Liver (tissue), 3 donors: ENCODE data around the gene SAMD1.

Source experiments
- FOXA1 ChIP-seq: IDR thresholded peaks from 2 replicates; pipeline ENCODE4 v1.6.1; 2016; ENCODE audit warnings: antibody characterized with exemption
- GABPA ChIP-seq, 2 donors: IDR thresholded peaks in 1 of 2; conservative IDR thresholded peaks in 1 of 2; 2 replicates each; pipeline ENCODE4 v1.6.1; 2016; ENCODE audit warnings: antibody characterized with exemption in 2 of 2, mild to moderate bottlenecking in 1 of 2, moderate library complexity in 1 of 2
- JUND ChIP-seq, 2 donors: IDR thresholded peaks; 2 replicates each; pipeline ENCODE4 v1.6.1; 2016; ENCODE audit warnings: antibody characterized with exemption in 2 of 2
- NR2F2 ChIP-seq: IDR thresholded peaks from 2 replicates; pipeline ENCODE4 v1.6.1; 2016; ENCODE audit warnings: antibody characterized with exemption
- RXRA ChIP-seq, 2 donors: IDR thresholded peaks; 2 replicates each; pipeline ENCODE4 v1.6.1; 2017 to 2018; ENCODE audit warnings: antibody characterized with exemption in 2 of 2, mild to moderate bottlenecking in 1 of 2
- SP1 ChIP-seq: IDR thresholded peaks from 2 replicates; pipeline ENCODE4 v1.6.1; 2018; ENCODE audit warnings: antibody characterized with exemption, mild to moderate bottlenecking
- TAF1 ChIP-seq: conservative IDR thresholded peaks from 2 replicates; pipeline ENCODE4 v1.6.1; 2016; ENCODE audit warnings: antibody characterized with exemption, mild to moderate bottlenecking
- TF ChIP-seq, protein P1 (sequence below): IDR thresholded peaks from 2 replicates; pipeline ENCODE4 v1.6.1; 2016; ENCODE audit warnings: antibody characterized with exemption, mild to moderate bottlenecking
- TF ChIP-seq, protein P2 (sequence below): fragments of 150-350 bp; IDR thresholded peaks from 2 replicates; pipeline ENCODE4 v1.5.1; 2017; ENCODE audit warnings: improper control_type of control experiment, low read depth, low read length; ENCODE audit not compliant: missing input control
- TF ChIP-seq, protein P3 (sequence below): IDR thresholded peaks from 2 replicates; pipeline ENCODE4 v1.6.1; 2016; ENCODE audit warnings: antibody characterized with exemption
- TF ChIP-seq, protein P4 (sequence below): IDR thresholded peaks from 2 replicates; pipeline ENCODE4 v1.6.1; 2016; ENCODE audit warnings: antibody characterized with exemption
- donor health status: healthy.
- donor health status: healthy.

DNA sequence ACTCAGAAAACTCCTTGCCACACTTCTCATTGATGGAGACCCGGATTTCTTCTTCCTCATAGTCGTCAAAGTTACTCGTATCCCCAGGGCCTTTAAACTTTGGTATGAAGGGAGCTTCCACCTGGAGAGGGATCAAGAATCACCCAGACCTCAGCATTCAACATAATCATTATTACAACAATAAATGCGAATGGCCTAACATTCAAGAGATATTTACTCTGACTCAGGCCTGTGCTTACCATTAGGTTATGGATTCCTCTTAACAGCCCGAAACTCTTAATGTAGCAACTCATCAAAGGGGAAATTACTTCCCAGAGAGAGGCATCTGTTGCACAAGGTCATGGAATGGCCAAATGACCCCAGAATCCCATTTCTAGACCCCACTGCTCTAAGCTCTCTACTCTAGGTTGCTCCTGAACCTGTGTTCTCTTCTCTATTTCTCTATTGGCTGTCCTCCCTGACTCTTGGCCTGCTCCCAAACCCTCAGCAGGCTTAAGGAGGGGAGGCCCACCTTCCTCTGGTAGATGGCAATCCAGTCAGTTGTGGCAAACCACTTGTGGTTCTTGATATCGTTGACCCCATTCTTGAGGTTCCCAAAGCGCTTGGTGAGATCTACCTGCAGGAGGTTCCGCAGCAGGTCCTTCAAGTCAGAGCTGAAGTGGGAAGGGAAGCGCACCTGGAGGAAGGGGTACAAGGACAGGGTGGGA, 2.7 kb upstream of the SAMD1 start:
- TF ChIP-seq, protein P1, sequence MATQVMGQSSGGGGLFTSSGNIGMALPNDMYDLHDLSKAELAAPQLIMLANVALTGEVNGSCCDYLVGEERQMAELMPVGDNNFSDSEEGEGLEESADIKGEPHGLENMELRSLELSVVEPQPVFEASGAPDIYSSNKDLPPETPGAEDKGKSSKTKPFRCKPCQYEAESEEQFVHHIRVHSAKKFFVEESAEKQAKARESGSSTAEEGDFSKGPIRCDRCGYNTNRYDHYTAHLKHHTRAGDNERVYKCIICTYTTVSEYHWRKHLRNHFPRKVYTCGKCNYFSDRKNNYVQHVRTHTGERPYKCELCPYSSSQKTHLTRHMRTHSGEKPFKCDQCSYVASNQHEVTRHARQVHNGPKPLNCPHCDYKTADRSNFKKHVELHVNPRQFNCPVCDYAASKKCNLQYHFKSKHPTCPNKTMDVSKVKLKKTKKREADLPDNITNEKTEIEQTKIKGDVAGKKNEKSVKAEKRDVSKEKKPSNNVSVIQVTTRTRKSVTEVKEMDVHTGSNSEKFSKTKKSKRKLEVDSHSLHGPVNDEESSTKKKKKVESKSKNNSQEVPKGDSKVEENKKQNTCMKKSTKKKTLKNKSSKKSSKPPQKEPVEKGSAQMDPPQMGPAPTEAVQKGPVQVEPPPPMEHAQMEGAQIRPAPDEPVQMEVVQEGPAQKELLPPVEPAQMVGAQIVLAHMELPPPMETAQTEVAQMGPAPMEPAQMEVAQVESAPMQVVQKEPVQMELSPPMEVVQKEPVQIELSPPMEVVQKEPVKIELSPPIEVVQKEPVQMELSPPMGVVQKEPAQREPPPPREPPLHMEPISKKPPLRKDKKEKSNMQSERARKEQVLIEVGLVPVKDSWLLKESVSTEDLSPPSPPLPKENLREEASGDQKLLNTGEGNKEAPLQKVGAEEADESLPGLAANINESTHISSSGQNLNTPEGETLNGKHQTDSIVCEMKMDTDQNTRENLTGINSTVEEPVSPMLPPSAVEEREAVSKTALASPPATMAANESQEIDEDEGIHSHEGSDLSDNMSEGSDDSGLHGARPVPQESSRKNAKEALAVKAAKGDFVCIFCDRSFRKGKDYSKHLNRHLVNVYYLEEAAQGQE = no peak
- TF ChIP-seq GABPA (IDR thresholded peaks at IDR 0.05 in 1 of 2, conservative IDR thresholded peaks at IDR 0.05 in 1 of 2) (no peak), JUND (IDR thresholded peaks at IDR 0.05) (no peak), SP1 (no peak), NR2F2 (no peak), RXRA (IDR thresholded peaks at IDR 0.05) (no peak), TAF1 (no peak), FOXA1 (no peak)
- TF ChIP-seq, protein P2, sequence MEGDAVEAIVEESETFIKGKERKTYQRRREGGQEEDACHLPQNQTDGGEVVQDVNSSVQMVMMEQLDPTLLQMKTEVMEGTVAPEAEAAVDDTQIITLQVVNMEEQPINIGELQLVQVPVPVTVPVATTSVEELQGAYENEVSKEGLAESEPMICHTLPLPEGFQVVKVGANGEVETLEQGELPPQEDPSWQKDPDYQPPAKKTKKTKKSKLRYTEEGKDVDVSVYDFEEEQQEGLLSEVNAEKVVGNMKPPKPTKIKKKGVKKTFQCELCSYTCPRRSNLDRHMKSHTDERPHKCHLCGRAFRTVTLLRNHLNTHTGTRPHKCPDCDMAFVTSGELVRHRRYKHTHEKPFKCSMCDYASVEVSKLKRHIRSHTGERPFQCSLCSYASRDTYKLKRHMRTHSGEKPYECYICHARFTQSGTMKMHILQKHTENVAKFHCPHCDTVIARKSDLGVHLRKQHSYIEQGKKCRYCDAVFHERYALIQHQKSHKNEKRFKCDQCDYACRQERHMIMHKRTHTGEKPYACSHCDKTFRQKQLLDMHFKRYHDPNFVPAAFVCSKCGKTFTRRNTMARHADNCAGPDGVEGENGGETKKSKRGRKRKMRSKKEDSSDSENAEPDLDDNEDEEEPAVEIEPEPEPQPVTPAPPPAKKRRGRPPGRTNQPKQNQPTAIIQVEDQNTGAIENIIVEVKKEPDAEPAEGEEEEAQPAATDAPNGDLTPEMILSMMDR = no peak
- TF ChIP-seq, protein P3, sequence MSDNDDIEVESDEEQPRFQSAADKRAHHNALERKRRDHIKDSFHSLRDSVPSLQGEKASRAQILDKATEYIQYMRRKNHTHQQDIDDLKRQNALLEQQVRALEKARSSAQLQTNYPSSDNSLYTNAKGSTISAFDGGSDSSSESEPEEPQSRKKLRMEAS = no peak
- TF ChIP-seq, protein P4, sequence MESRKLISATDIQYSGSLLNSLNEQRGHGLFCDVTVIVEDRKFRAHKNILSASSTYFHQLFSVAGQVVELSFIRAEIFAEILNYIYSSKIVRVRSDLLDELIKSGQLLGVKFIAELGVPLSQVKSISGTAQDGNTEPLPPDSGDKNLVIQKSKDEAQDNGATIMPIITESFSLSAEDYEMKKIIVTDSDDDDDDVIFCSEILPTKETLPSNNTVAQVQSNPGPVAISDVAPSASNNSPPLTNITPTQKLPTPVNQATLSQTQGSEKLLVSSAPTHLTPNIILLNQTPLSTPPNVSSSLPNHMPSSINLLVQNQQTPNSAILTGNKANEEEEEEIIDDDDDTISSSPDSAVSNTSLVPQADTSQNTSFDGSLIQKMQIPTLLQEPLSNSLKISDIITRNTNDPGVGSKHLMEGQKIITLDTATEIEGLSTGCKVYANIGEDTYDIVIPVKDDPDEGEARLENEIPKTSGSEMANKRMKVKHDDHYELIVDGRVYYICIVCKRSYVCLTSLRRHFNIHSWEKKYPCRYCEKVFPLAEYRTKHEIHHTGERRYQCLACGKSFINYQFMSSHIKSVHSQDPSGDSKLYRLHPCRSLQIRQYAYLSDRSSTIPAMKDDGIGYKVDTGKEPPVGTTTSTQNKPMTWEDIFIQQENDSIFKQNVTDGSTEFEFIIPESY = no peak
